ENCODE results near the gene DDIT3.

The DDIT3 gene

GRCh38 chr12:57470970-57471656 lies 49.2 kb downstream of the DDIT3 start:
- no peak for DNase-seq (ENCODE audit: extremely low read depth in 1 of 2, low read depth in 1 of 2)

GRCh38 chr12:57470286-57470969 lies 49.9 kb downstream of the DDIT3 start:
- DNase-seq (ENCODE audit: extremely low read depth in 1 of 2, low read depth in 1 of 2), result no peak

GRCh38 chr12:57469296-57470164 lies 50.8 kb downstream of the DDIT3 start:
- DNase-seq (ENCODE audit: extremely low read depth in 1 of 2, low read depth in 1 of 2), result no peak

- no peak for DNase-seq (ENCODE audit: extremely low read depth in 1 of 2, low read depth in 1 of 2)
Observed at GRCh38 chr12:57467915-57468314, 52.4 kb downstream of the DDIT3 start.

GRCh38 chr12:57467212-57467874 lies 53.0 kb downstream of the DDIT3 start:
- no peak for DNase-seq (ENCODE audit: extremely low read depth in 1 of 2, low read depth in 1 of 2)

All from stimulated activated CD8-positive, alpha-beta memory T cell treated with anti-CD3 and anti-CD28 coated beads, Interleukin-7, amount 100 ng/mL, for 48 hours (primary cell).